Measurements from ENCODE around the gene SLC7A4.
A peak's percentile ranks its signal among the peaks of the same experiment; 100 is the strongest.

Gene SLC7A4, protein sequence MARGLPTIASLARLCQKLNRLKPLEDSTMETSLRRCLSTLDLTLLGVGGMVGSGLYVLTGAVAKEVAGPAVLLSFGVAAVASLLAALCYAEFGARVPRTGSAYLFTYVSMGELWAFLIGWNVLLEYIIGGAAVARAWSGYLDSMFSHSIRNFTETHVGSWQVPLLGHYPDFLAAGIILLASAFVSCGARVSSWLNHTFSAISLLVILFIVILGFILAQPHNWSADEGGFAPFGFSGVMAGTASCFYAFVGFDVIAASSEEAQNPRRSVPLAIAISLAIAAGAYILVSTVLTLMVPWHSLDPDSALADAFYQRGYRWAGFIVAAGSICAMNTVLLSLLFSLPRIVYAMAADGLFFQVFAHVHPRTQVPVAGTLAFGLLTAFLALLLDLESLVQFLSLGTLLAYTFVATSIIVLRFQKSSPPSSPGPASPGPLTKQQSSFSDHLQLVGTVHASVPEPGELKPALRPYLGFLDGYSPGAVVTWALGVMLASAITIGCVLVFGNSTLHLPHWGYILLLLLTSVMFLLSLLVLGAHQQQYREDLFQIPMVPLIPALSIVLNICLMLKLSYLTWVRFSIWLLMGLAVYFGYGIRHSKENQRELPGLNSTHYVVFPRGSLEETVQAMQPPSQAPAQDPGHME

DNA sequence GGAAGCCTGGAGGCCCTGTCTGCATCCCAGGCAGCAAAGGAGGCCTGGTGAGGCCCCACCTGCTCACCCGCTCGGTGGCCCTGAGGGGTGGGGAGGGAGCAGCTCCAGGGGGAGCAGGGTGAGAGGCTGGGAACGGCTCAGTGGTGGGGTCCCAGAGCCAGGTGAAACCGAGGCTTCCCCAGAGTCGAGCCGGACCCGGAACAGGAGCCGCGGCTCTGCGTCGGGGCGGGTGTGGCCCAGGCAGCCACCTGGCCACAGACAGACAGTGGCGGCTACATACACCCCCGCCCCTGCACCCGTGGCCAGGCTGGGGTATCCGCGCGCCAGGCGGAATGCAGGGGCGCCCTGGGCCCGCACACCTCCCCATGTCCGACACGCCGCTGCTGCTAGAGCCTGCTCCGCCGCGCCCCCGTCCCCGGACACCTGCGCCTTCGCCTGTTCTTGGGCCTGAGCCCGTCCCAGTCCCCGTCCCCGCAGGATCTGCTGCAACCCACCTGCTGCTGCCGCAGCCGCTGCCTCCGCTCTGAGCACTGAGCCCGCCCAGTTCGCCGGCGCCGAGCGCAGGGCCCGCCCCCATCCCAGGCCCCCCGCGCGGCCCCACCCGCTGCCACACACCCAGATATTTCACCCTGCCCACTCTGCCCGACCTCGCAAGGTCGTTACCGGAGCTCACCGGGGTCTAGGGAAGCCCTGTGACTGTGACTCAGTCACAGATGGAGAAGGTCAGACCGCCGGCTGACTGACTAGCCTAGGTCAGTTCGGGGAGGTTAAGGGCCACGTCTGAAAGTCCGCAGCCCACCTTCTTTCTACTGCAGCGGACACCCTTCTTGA, at the start of gene SLC7A4:
Gene SLC7A4, minus strand, starts transcription at position 525 of the 831 bp plus-strand sequence. CDS start 749 bp downstream, outside the sequence.
- Histone ChIP-seq H3K36me3 (ENCODE audit: insufficient read depth, low read depth, low read length) (no peaks in the 10 kb centered on the region), H3K9me3 (ENCODE audit: insufficient read depth, low read depth, low read length) (no peaks in the 10 kb centered on the region), H3K4me3 (ENCODE audit: low read length) (peak within 1 kb of the TSS; percentile 56), H3K9ac (ENCODE audit: low read depth, low read length) (no peak within 1 kb of the TSS), H3K4me1 (ENCODE audit: insufficient read depth, low read length) (no peaks in the 10 kb centered on the region), H3K27ac (ENCODE audit: low read length) (no peak within 1 kb of the TSS), H3K27me3 (ENCODE audit: insufficient read depth, low read length) (peaks cover 40% of the 10 kb centered on the region)

DNA sequence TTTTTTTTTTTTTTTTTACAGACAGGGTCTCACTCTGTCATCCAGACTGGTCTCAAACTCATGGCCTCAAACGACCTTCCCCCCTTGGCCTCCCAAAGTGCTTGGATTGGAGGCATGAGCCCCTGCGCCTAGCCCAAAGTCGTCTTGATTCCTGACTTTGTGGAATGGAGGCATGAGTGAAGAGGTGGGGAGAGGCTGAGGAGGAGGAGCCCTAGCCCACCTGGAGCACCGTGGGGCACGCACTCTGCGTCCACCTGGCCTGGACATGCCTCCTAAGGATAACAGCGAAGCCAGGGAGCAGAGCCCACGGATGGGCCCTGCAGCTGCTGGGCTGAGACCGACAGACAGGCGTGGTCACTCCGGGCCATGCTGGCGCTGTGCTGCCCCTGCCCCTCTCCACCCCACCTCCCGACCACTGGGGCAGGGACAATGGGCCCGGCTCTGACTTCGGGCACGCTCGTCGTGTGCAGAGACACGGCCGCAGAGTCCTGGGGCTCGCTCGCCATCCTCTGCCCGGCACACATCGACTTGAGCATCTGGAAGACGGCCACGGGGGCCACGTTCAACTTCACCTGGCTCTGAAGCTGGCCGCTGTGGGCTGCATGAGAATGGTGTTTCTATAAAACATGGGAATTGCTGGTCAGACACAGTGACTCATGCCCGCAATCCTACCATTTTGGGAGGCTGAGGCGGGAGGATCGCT, 48.2 kb upstream of the SLC7A4 start:
- no peaks in the 10 kb centered on the region for H3K9me3 ChIP-seq (ENCODE audit: insufficient read depth, low read depth, low read length)
- no peaks in the 10 kb centered on the region for H3K27me3 ChIP-seq (ENCODE audit: insufficient read depth, low read length)
- no peaks in the 10 kb centered on the region for H3K36me3 ChIP-seq (ENCODE audit: insufficient read depth, low read depth, low read length)
- no peak overlapping the region for H3K4me3 ChIP-seq (ENCODE audit: low read length)
- no peak overlapping the region for H3K9ac ChIP-seq (ENCODE audit: low read depth, low read length)
- no peaks in the 10 kb centered on the region for H3K4me1 ChIP-seq (ENCODE audit: insufficient read depth, low read length)
- H3K27ac ChIP-seq (ENCODE audit: low read length): no peak overlapping the region

DNA sequence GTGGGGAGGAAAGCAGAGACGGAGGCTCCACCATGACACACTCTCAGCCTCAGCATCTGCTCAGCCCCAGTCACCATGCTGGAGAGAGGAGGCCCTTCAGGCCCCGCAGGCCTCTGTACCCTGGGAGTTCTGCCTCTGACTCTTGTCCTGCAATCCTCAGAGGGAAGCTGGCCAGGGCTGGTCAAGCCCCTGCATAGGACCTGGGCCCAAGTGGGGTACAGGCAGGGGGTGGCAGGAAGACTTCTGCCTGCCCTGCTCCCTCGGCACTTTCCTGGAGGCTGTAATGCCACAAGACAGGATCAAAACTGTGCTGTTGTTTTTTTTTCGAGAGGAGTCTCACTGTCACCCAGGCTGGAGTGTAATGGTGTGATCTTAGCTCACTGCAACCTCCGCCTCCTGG, 47.1 kb upstream of the SLC7A4 start:
- no peaks in the 10 kb centered on the region for H3K4me1 ChIP-seq (ENCODE audit: insufficient read depth, low read length)

DNA sequence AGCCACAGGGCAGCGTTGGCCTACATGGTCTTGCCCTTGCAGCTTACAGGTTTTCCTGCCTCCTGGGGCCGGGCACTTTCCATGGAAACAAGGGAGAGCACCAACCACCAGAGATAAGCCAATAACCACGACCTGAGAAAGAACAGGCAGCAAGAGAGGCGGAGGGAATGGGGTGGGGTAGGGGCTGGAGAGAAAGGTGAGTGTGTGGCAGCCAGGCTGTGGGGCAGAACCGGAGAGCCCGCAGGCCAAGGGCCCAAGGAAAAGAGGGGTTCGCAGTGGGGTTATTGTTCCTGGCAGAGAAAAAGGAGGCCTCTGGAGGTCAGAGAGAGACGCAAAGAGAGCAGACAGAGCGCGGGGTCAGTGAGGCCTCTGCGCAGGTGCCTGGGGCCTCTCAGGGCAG, 46.6 kb upstream of the SLC7A4 start:
- Histone ChIP-seq H3K9ac (ENCODE audit: low read depth, low read length) (no peak overlapping the region), H3K27me3 (ENCODE audit: insufficient read depth, low read length) (no peaks in the 10 kb centered on the region), H3K9me3 (ENCODE audit: insufficient read depth, low read depth, low read length) (no peaks in the 10 kb centered on the region), H3K4me3 (ENCODE audit: low read length) (no peak overlapping the region), H3K27ac (ENCODE audit: low read length) (no peak overlapping the region), H3K36me3 (ENCODE audit: insufficient read depth, low read depth, low read length) (no peaks in the 10 kb centered on the region), H3K4me1 (ENCODE audit: insufficient read depth, low read length) (no peaks in the 10 kb centered on the region)

More for the DNA sequence above, 47.1 kb upstream of the SLC7A4 start:
- Histone ChIP-seq H3K4me3 (ENCODE audit: low read length) (no peak overlapping the region), H3K27me3 (ENCODE audit: insufficient read depth, low read length) (no peaks in the 10 kb centered on the region), H3K9ac (ENCODE audit: low read depth, low read length) (no peak overlapping the region), H3K27ac (ENCODE audit: low read length) (no peak overlapping the region), H3K36me3 (ENCODE audit: insufficient read depth, low read depth, low read length) (no peaks in the 10 kb centered on the region), H3K9me3 (ENCODE audit: insufficient read depth, low read depth, low read length) (no peaks in the 10 kb centered on the region)

DNA sequence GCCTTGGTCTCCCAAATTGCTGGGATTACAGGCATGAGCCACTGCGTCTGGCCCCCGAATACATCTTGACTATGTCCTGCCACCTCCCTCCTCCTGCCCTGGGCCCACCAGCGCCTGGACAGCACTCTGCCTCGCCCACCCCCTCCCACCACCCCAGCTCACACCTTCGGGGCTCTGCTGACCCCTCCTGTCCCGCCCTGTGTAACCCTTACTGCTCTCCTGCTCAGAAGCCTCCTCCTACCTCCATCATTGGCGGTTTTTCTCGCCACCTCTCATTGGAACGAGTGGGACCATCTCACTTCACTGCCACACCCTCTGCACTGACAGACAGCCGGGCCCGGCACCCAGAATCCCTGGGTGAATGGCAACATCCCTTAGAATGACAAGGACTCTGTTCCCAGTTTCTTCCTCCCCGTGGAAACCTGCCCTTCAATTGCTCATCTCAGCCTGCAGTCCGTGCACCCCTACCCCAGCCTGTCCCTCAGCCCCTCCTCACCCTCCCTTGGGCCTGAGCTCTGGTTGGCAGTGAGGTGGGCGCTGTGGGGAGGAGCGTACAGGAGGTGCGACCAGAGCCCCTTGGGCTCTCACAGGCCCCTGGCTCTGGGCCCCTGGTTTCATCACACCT, 45.6 kb upstream of the SLC7A4 start:
- Histone ChIP-seq H3K4me3 (ENCODE audit: low read length) (no peak overlapping the region), H3K9ac (ENCODE audit: low read depth, low read length) (no peak overlapping the region), H3K27me3 (ENCODE audit: insufficient read depth, low read length) (no peaks in the 10 kb centered on the region), H3K27ac (ENCODE audit: low read length) (no peak overlapping the region), H3K36me3 (ENCODE audit: insufficient read depth, low read depth, low read length) (no peaks in the 10 kb centered on the region), H3K9me3 (ENCODE audit: insufficient read depth, low read depth, low read length) (no peaks in the 10 kb centered on the region), H3K4me1 (ENCODE audit: insufficient read depth, low read length) (no peaks in the 10 kb centered on the region)

DNA sequence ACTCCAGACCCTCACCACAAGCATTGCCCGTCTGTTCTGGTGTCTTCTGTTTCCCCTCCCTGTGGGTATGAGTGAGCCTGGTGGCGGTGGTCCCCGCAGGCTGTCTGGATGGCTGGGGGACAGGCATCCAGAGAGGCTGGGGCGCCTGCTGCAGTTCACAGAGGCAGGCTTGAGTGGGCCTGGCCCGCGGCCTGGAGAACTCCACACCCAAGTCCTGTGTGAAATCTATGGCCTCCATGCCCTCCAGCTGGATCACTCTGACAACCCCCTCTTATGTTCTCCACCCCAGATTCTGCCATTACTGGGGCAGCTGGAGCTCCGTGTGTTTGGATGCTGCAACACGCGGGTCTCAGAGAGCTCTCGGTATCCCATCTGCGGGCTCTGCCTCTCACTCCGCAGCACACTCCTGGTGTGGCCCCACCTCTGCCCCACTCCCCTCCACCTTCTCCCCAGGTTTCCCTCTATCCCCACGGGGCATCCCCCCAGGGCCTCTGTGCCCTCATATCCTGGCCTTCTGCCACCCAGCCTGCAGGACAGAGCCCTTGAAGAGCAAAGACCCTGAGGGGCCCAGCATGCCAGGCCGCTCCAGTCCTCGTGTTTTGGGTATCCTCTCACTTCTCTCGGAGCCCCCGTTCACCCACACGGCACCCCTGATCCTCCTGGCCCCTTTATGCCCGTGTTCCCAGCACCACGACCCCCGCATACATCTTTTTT, 44.7 kb upstream of the SLC7A4 start:
- no peaks in the 10 kb centered on the region for H3K4me1 ChIP-seq (ENCODE audit: insufficient read depth, low read length)
- H3K27ac ChIP-seq (ENCODE audit: low read length): no peak overlapping the region

DNA sequence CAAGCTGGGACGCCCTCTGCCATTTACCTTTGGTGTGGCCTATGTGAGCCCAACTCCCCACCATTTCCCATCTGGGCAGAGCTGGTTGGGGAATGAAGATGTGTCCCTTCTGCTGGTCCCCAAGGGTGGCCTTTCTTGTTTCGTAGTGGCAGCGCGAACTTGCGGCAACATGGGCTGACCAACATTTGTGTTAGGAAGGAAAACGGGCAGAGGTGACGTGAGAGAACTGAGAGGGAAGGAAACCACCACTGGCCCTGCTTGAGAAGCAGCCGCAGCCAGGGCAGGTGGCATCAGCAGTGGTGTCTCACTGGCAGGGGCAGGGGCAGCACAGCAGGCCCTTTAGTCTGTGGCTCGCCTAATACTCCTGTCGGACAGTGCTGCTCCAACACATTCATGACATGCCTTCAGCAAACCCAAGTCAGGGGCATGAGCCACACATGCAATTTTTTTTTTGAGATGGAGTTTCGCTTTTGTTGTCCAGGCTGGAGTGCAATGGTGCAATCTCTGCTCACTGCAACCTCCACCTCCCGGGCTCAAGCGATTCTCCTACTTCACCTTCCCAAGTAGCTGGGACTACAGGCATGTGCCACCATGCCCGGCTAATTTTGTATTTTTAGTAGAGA, 43.3 kb upstream of the SLC7A4 start:
- Histone ChIP-seq H3K4me1 (ENCODE audit: insufficient read depth, low read length) (no peaks in the 10 kb centered on the region), H3K27me3 (ENCODE audit: insufficient read depth, low read length) (no peaks in the 10 kb centered on the region), H3K27ac (ENCODE audit: low read length) (no peak overlapping the region), H3K36me3 (ENCODE audit: insufficient read depth, low read depth, low read length) (no peaks in the 10 kb centered on the region), H3K4me3 (ENCODE audit: low read length) (no peak overlapping the region), H3K9ac (ENCODE audit: low read depth, low read length) (no peak overlapping the region), H3K9me3 (ENCODE audit: insufficient read depth, low read depth, low read length) (no peaks in the 10 kb centered on the region)

More for the DNA sequence above, 44.7 kb upstream of the SLC7A4 start:
- no peaks in the 10 kb centered on the region for H3K9me3 ChIP-seq (ENCODE audit: insufficient read depth, low read depth, low read length)
- H3K4me3 ChIP-seq (ENCODE audit: low read length): no peak overlapping the region
- H3K27me3 ChIP-seq (ENCODE audit: insufficient read depth, low read length): no peaks in the 10 kb centered on the region
- no peak overlapping the region for H3K9ac ChIP-seq (ENCODE audit: low read depth, low read length)
- H3K36me3 ChIP-seq (ENCODE audit: insufficient read depth, low read depth, low read length): no peaks in the 10 kb centered on the region

DNA sequence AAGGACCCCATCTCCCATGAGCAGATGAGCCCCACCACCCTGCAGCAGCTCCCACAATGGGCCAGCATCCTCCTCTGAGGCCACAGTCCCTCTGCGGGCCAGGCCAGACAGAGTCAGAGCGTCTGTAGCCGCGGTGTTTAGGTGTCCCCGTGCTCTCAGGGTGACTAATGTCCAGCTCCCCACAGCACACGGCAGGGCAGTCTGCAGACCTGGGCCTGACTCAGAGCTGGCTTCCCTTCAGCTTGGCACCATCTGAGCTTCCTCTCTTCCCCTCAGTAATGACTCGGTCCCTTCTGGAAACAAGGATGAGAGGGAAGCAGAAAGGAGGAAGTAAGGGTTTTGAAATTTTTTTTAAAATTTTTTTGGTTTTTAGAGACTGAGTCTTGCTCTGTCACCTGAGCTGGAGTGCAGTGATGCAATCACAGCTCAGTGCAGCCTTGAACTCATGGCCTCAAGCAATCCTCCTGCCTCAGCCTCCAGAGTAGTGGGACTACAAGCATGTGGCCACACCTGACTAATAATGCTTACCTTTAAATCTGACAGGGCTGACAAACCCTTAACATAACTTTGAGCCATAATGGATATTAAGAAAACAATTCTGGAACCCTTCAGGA, 41.8 kb upstream of the SLC7A4 start:
- Histone ChIP-seq H3K27me3 (ENCODE audit: insufficient read depth, low read length) (no peaks in the 10 kb centered on the region), H3K27ac (ENCODE audit: low read length) (no peak overlapping the region), H3K4me1 (ENCODE audit: insufficient read depth, low read length) (no peaks in the 10 kb centered on the region), H3K4me3 (ENCODE audit: low read length) (no peak overlapping the region), H3K36me3 (ENCODE audit: insufficient read depth, low read depth, low read length) (no peaks in the 10 kb centered on the region), H3K9ac (ENCODE audit: low read depth, low read length) (no peak overlapping the region), H3K9me3 (ENCODE audit: insufficient read depth, low read depth, low read length) (no peaks in the 10 kb centered on the region)

DNA sequence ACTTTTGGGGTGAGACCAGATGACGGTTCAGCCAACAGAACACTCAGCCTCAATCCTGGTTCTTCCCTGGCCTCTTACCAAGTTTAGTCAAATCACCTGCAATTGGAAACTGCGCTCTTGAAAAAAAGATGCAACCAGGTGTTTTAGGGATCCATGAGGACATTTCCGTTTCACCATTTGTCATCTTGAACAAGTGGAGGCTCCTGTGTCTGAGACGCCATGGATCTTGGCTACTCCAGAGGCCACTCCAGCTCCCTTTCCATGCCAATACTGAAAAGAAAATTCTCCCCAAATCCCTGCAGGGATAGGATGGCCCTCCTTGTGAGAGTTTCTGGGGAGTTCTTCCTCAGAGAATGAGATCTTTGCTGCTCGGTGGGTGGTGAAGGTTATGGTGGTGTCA, 41.1 kb upstream of the SLC7A4 start:
- Histone ChIP-seq H3K36me3 (ENCODE audit: insufficient read depth, low read depth, low read length) (no peaks in the 10 kb centered on the region), H3K9ac (ENCODE audit: low read depth, low read length) (no peak overlapping the region), H3K27me3 (ENCODE audit: insufficient read depth, low read length) (no peaks in the 10 kb centered on the region), H3K4me1 (ENCODE audit: insufficient read depth, low read length) (no peaks in the 10 kb centered on the region), H3K27ac (ENCODE audit: low read length) (no peak overlapping the region), H3K9me3 (ENCODE audit: insufficient read depth, low read depth, low read length) (no peaks in the 10 kb centered on the region), H3K4me3 (ENCODE audit: low read length) (no peak overlapping the region)

DNA sequence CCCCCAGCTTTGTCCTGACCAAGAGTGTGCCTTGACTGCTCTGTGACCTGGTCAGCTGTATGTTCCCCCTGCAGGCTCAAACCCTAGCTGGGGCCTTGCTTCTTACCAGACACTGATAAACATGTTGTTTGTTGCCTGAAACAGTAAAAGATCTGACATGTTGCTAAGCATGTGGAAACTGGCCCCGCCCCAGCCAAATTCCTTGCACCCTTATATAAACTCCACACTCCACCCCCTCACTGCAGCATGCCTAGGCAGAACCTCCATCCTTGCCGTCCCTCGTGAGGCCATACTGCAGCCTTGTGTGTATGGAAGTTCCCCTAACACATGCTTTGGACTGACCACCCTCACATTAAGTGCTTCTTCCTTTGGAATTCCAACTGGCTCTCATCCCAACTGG, 40.7 kb upstream of the SLC7A4 start:
- H3K27me3 ChIP-seq (ENCODE audit: insufficient read depth, low read length): no peaks in the 10 kb centered on the region
- H3K9me3 ChIP-seq (ENCODE audit: insufficient read depth, low read depth, low read length): no peaks in the 10 kb centered on the region
- H3K4me1 ChIP-seq (ENCODE audit: insufficient read depth, low read length): no peaks in the 10 kb centered on the region
- no peak overlapping the region for H3K9ac ChIP-seq (ENCODE audit: low read depth, low read length)
- H3K4me3 ChIP-seq (ENCODE audit: low read length): no peak overlapping the region
- no peaks in the 10 kb centered on the region for H3K36me3 ChIP-seq (ENCODE audit: insufficient read depth, low read depth, low read length)
- H3K27ac ChIP-seq (ENCODE audit: low read length): no peak overlapping the region
